HEK293 (cell line): ENCODE data around the gene TBL1X.

ENCODE experiments used
- CTCF ChIA-PET: fragments of 350-600 bp; formaldehyde crosslinking; extraction: SDS; loops from one replicate; lab custom pipeline; 2021; ENCODE audit warnings: antibody characterized with exemption; lab: Yijun Ruan, JAX
- POLR2A ChIA-PET: fragments of 300-600 bp; formaldehyde crosslinking; extraction: SDS; loops from one replicate; lab custom pipeline; 2020; ENCODE audit warnings: antibody characterized with exemption, inconsistent platforms; lab: Yijun Ruan, JAX
- H3K27ac ChIP-seq: fragments of 200-500 bp; sonication (Bioruptor generic); 2 replicates; pipeline ENCODE4 v1.5.1; 2014; ENCODE audit warnings: low read depth, low read length, control low read depth, inconsistent platforms; ENCODE audit errors: extremely low read depth
- H3K36me3 ChIP-seq, 2 experiments: fragments of 200-500 bp in 1 of 2; sonication (Bioruptor generic) in 1 of 2; 1 replicate in 1 of 2; 2 replicates in 1 of 2; pipeline ENCODE4 v1.5.1; 2014 to 2017; ENCODE audit warnings: inconsistent platforms in 2 of 2, low read length in 2 of 2; ENCODE audit not compliant: control insufficient read depth in 2 of 2, insufficient read depth in 1 of 2
- H3K4me1 ChIP-seq: fragments of 200-500 bp; sonication (Bioruptor generic); 2 replicates; pipeline ENCODE4 v1.5.1; 2014; ENCODE audit warnings: mild to moderate bottlenecking, low read length, inconsistent platforms; ENCODE audit not compliant: control insufficient read depth, insufficient read depth
- H3K4me3 ChIP-seq: 2 replicates; pipeline ENCODE4 v1.5.1; 2011; ENCODE audit warnings: low read depth, mild to moderate bottlenecking, control low read depth, low read length, moderate library complexity
- H3K9me3 ChIP-seq: fragments of 200-500 bp; sonication (Bioruptor generic); 2 replicates; pipeline ENCODE4 v1.5.1; 2014; ENCODE audit warnings: low read depth, low read length, inconsistent platforms; ENCODE audit not compliant: control insufficient read depth, insufficient read depth
- GLI2 ChIP-seq: fragments of 450-650 bp; formaldehyde crosslinking; IDR thresholded peaks from 2 replicates; pipeline ENCODE4; 2017; ENCODE audit warnings: missing biosample characterization, missing genetic modification characterization, low read depth, borderline replicate concordance
- GLI4 ChIP-seq: fragments of 450-650 bp; formaldehyde crosslinking; IDR thresholded peaks from 2 replicates; pipeline ENCODE4 v1.5.1; 2016; ENCODE audit warnings: missing biosample characterization, missing genetic modification characterization
- GLIS1 ChIP-seq: fragments of 450-650 bp; formaldehyde crosslinking; IDR thresholded peaks from 2 replicates; pipeline ENCODE4 v1.5.1; 2016; ENCODE audit warnings: missing biosample characterization, missing genetic modification characterization
- GLIS2 ChIP-seq: fragments of 450-650 bp; formaldehyde crosslinking; IDR thresholded peaks from 2 replicates; pipeline ENCODE4 v1.5.1; 2016; ENCODE audit warnings: missing biosample characterization, missing genetic modification characterization
- OVOL3 ChIP-seq: fragments of 450-650 bp; formaldehyde crosslinking; IDR thresholded peaks from 2 replicates; pipeline ENCODE4 v1.5.1; 2016; ENCODE audit warnings: missing biosample characterization, missing genetic modification characterization
- SCRT1 ChIP-seq: fragments of 450-650 bp; formaldehyde crosslinking; IDR thresholded peaks from 2 replicates; pipeline ENCODE4 v1.5.1; 2016; ENCODE audit warnings: missing biosample characterization, missing genetic modification characterization, borderline replicate concordance
- WT1 ChIP-seq: fragments of 450-650 bp; formaldehyde crosslinking; IDR thresholded peaks from 2 replicates; pipeline ENCODE4 v1.5.1; 2016; ENCODE audit warnings: missing biosample characterization, missing genetic modification characterization
- ZBTB7A ChIP-seq: fragments of 450-650 bp; formaldehyde crosslinking; IDR thresholded peaks from 2 replicates; pipeline ENCODE4 v1.5.1; 2016; ENCODE audit warnings: low read depth, missing biosample characterization, missing genetic modification characterization
- ZNF112 ChIP-seq: fragments of 450-650 bp; formaldehyde crosslinking; IDR thresholded peaks from 2 replicates; pipeline ENCODE4 v1.5.0; 2017; ENCODE audit warnings: missing biosample characterization, missing genetic modification characterization
- ZNF114 ChIP-seq: fragments of 450-650 bp; formaldehyde crosslinking; IDR thresholded peaks from 2 replicates; pipeline ENCODE4 v1.5.0; 2017; ENCODE audit warnings: missing biosample characterization, missing genetic modification characterization
- ZNF133 ChIP-seq: fragments of 450-650 bp; formaldehyde crosslinking; IDR thresholded peaks from 2 replicates; pipeline ENCODE4 v1.5.1; 2016; ENCODE audit warnings: missing biosample characterization, missing genetic modification characterization
- ZNF16 ChIP-seq: fragments of 450-650 bp; formaldehyde crosslinking; IDR thresholded peaks from 2 replicates; pipeline ENCODE4 v1.5.1; 2016; ENCODE audit warnings: low read depth, missing biosample characterization, missing genetic modification characterization
- ZNF211 ChIP-seq: fragments of 450-650 bp; formaldehyde crosslinking; IDR thresholded peaks from 2 replicates; pipeline ENCODE4 v1.5.1; 2016; ENCODE audit warnings: low read depth, missing biosample characterization, missing genetic modification characterization
- ZNF248 ChIP-seq: fragments of 450-650 bp; formaldehyde crosslinking; IDR thresholded peaks from 2 replicates; pipeline ENCODE4 v1.5.1; 2017; ENCODE audit warnings: missing biosample characterization, missing genetic modification characterization
- ZNF274 ChIP-seq, 2 experiments: fragments of 200-500 bp in 1 of 2; fragments of 450-650 bp in 1 of 2; sonication (Bioruptor generic) in 1 of 2; formaldehyde crosslinking in 1 of 2; IDR thresholded peaks; 2 replicates each; pipeline versions ENCODE4 v1.5.1 to v1.6.1; 2014 to 2016; ENCODE audit warnings: borderline replicate concordance in 1 of 2, inconsistent platforms in 1 of 2, low read length in 1 of 2, missing biosample characterization in 1 of 2, missing genetic modification characterization in 1 of 2
- ZNF311 ChIP-seq: fragments of 450-650 bp; formaldehyde crosslinking; IDR thresholded peaks from 2 replicates; pipeline ENCODE4 v1.5.1; 2017; ENCODE audit warnings: missing biosample characterization, missing genetic modification characterization, borderline replicate concordance
- ZNF366 ChIP-seq: fragments of 450-650 bp; formaldehyde crosslinking; conservative IDR thresholded peaks from 2 replicates; pipeline ENCODE4 v1.5.1; 2016; ENCODE audit warnings: missing biosample characterization, missing genetic modification characterization
- ZNF394 ChIP-seq: fragments of 450-650 bp; formaldehyde crosslinking; IDR thresholded peaks from 2 replicates; pipeline ENCODE4 v1.5.1; 2016; ENCODE audit warnings: missing biosample characterization, missing genetic modification characterization, mild to moderate bottlenecking, moderate library complexity, borderline replicate concordance
- ZNF530 ChIP-seq: fragments of 450-650 bp; formaldehyde crosslinking; IDR thresholded peaks from 2 replicates; pipeline ENCODE4 v1.5.1; 2016; ENCODE audit warnings: low read depth, missing biosample characterization, missing genetic modification characterization
- ZNF555 ChIP-seq: fragments of 450-650 bp; formaldehyde crosslinking; conservative IDR thresholded peaks from 2 replicates; pipeline ENCODE4 v1.5.1; 2017; ENCODE audit warnings: missing biosample characterization, mild to moderate bottlenecking, missing genetic modification characterization, inconsistent platforms
- ZNF571 ChIP-seq: fragments of 450-650 bp; formaldehyde crosslinking; IDR thresholded peaks from 2 replicates; pipeline ENCODE4 v1.5.0; 2017; ENCODE audit warnings: missing biosample characterization, missing genetic modification characterization
- ZNF626 ChIP-seq: fragments of 450-650 bp; sonication (Bioruptor Pico); formaldehyde crosslinking; IDR thresholded peaks from 2 replicates; pipeline ENCODE4 v1.5.1; 2018; ENCODE audit warnings: missing biosample characterization, missing genetic modification characterization, inconsistent platforms
- ZNF785 ChIP-seq: fragments of 450-650 bp; formaldehyde crosslinking; IDR thresholded peaks from 2 replicates; pipeline ENCODE4 v1.5.1; 2016; ENCODE audit warnings: missing biosample characterization, missing genetic modification characterization
- TF ChIP-seq, protein P1 (sequence below): fragments of 450-650 bp; formaldehyde crosslinking; IDR thresholded peaks from 2 replicates; pipeline ENCODE4 v1.5.1; 2017; ENCODE audit warnings: missing biosample characterization, missing genetic modification characterization
- TF ChIP-seq, protein P2 (sequence below): fragments of 450-650 bp; formaldehyde crosslinking; IDR thresholded peaks from 2 replicates; pipeline ENCODE4 v1.5.1; 2016; ENCODE audit warnings: missing biosample characterization, missing genetic modification characterization
- TF ChIP-seq, protein P3 (sequence below): fragments of 450-650 bp; formaldehyde crosslinking; IDR thresholded peaks from 2 replicates; pipeline ENCODE4 v1.5.1; 2016; ENCODE audit warnings: missing biosample characterization, missing genetic modification characterization
- TF ChIP-seq, protein P4 (sequence below): fragments of 450-650 bp; formaldehyde crosslinking; IDR thresholded peaks from 2 replicates; pipeline ENCODE4 v1.5.1; 2017; ENCODE audit warnings: missing biosample characterization, missing genetic modification characterization
- TF ChIP-seq, protein P5 (sequence below): fragments of 450-650 bp; formaldehyde crosslinking; IDR thresholded peaks from 2 replicates; pipeline ENCODE4 v1.5.1; 2016; ENCODE audit warnings: missing biosample characterization, missing genetic modification characterization

The TBL1X gene

DNA sequence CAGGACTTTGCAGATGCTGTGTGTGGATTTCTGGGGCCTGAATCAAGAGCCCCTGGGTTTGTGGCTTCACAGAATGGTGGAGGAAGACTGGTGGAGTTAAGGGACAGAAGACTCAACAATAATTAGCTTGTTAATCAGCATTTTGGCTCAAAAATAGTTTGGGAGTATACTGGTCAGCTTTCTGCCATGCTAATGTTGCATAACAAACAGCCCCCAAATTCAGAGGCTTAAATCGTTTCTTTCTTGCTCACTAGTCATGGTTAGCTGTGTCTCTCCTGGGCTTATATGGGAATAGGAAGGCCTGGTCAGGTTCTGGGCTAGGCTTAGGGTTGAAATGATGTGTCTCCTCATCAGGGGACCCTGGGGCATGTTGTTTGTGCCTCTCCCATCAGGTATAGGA lies 24.4 kb downstream of the TBL1X start:
- POLR2A ChIA-PET, result no interaction called here

DNA sequence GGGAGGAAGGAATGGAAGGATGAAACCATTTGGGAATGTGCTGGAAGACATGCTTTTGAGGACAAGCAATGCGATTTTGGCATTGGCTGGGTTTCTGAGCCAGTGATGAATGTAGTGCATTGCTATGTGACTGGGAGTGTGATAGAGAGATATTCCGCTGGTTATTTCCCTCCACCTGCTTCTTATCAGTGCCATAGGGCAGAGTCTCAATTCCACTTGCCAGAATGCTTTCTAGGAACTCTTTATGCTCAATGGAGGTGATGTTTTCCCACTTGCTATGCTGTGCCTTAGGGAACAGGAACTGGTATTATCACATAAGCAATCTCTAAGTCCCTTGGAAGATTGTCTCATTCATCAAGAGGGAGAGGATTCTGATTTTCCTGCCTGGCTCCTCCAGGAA lies 28.0 kb downstream of the TBL1X start:
- H3K9me3 ChIP-seq, result no peaks in the 10 kb centered on the region
- no peak for TF ChIP-seq ZNF311 (tag by site-specific recombination)
- no peak for TF ChIP-seq ZNF114 (tag by site-specific recombination)
- TF ChIP-seq GLI4 (tag by site-specific recombination), result no peak
- no peak for TF ChIP-seq GLIS1 (tag by site-specific recombination)
- TF ChIP-seq OVOL3 (tag by site-specific recombination), result no peak
- no peak for TF ChIP-seq ZNF394
- TF ChIP-seq WT1 (tag by site-specific recombination), result no peak
- TF ChIP-seq, protein P1, sequence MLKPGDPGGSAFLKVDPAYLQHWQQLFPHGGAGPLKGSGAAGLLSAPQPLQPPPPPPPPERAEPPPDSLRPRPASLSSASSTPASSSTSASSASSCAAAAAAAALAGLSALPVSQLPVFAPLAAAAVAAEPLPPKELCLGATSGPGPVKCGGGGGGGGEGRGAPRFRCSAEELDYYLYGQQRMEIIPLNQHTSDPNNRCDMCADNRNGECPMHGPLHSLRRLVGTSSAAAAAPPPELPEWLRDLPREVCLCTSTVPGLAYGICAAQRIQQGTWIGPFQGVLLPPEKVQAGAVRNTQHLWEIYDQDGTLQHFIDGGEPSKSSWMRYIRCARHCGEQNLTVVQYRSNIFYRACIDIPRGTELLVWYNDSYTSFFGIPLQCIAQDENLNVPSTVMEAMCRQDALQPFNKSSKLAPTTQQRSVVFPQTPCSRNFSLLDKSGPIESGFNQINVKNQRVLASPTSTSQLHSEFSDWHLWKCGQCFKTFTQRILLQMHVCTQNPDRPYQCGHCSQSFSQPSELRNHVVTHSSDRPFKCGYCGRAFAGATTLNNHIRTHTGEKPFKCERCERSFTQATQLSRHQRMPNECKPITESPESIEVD (tag by site-specific recombination), result no peak
- TF ChIP-seq ZBTB7A (tag by site-specific recombination), result no peak
- no peak for TF ChIP-seq ZNF16
- TF ChIP-seq, protein P2, sequence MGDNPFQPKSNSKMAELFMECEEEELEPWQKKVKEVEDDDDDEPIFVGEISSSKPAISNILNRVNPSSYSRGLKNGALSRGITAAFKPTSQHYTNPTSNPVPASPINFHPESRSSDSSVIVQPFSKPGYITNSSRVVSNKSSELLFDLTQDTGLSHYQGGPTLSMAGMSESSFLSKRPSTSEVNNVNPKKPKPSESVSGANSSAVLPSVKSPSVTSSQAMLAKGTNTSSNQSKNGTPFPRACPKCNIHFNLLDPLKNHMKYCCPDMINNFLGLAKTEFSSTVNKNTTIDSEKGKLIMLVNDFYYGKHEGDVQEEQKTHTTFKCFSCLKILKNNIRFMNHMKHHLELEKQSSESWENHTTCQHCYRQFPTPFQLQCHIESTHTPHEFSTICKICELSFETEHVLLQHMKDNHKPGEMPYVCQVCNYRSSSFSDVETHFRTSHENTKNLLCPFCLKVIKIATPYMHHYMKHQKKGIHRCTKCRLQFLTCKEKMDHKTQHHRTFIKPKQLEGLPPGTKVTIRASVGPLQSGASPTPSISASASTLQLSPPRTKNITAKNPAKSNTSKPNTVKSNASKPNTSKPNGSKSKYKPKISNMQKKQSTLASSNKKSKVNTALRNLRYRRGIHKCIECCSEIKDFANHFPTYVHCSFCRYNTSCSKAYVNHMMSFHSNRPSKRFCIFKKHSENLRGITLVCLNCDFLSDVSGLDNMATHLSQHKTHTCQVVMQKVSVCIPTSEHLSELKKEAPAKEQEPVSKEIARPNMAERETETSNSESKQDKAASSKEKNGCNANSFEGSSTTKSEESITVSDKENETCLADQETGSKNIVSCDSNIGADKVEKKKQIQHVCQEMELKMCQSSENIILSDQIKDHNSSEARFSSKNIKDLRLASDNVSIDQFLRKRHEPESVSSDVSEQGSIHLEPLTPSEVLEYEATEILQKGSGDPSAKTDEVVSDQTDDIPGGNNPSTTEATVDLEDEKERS (tag by site-specific recombination), result no peak
- no peak for TF ChIP-seq ZNF530 (tag by site-specific recombination)
- CTCF ChIA-PET, result no interaction called here
- no peak overlapping the region for H3K27ac ChIP-seq
- no peak overlapping the region for H3K4me3 ChIP-seq
- no peaks in the 10 kb centered on the region for H3K4me1 ChIP-seq
- POLR2A ChIA-PET, result no interaction called here
- peaks cover 0 to 6% of the 10 kb centered on the region in 2 experiments; a peak in 1 of 3 replicates for H3K36me3 ChIP-seq

More for the DNA sequence above, 24.4 kb downstream of the TBL1X start:
- Histone ChIP-seq H3K9me3 (no peaks in the 10 kb centered on the region), H3K27ac (no peak overlapping the region), H3K4me3 (no peak overlapping the region), H3K4me1 (no peaks in the 10 kb centered on the region), H3K36me3 (no peaks in the 10 kb centered on the region)
- TF ChIP-seq ZNF366 (tag by site-specific recombination) (no peak), ZNF555 (no peak), ZNF274 (IDR thresholded peaks at IDR 0.05; ENCODE audit: low read length) (no peak), ZNF274 (tag by site-specific recombination; IDR thresholded peaks at IDR 0.05; ENCODE audit: borderline replicate concordance) (no peak), ZNF133 (tag by site-specific recombination) (no peak), GLIS2 (tag by site-specific recombination) (no peak), SCRT1 (tag by site-specific recombination) (no peak), ZNF571 (no peak), GLI2 (no peak), ZNF248 (tag by site-specific recombination) (no peak), ZNF626 (no peak), ZNF211 (tag by site-specific recombination) (no peak), ZNF112 (tag by site-specific recombination) (no peak), ZNF785 (tag by site-specific recombination) (no peak)
- TF ChIP-seq, protein P3, sequence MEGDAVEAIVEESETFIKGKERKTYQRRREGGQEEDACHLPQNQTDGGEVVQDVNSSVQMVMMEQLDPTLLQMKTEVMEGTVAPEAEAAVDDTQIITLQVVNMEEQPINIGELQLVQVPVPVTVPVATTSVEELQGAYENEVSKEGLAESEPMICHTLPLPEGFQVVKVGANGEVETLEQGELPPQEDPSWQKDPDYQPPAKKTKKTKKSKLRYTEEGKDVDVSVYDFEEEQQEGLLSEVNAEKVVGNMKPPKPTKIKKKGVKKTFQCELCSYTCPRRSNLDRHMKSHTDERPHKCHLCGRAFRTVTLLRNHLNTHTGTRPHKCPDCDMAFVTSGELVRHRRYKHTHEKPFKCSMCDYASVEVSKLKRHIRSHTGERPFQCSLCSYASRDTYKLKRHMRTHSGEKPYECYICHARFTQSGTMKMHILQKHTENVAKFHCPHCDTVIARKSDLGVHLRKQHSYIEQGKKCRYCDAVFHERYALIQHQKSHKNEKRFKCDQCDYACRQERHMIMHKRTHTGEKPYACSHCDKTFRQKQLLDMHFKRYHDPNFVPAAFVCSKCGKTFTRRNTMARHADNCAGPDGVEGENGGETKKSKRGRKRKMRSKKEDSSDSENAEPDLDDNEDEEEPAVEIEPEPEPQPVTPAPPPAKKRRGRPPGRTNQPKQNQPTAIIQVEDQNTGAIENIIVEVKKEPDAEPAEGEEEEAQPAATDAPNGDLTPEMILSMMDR, result no peak
- TF ChIP-seq, protein P4, sequence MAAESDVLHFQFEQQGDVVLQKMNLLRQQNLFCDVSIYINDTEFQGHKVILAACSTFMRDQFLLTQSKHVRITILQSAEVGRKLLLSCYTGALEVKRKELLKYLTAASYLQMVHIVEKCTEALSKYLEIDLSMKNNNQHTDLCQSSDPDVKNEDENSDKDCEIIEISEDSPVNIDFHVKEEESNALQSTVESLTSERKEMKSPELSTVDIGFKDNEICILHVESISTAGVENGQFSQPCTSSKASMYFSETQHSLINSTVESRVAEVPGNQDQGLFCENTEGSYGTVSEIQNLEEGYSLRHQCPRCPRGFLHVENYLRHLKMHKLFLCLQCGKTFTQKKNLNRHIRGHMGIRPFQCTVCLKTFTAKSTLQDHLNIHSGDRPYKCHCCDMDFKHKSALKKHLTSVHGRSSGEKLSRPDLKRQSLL, result no peak
- TF ChIP-seq, protein P5, sequence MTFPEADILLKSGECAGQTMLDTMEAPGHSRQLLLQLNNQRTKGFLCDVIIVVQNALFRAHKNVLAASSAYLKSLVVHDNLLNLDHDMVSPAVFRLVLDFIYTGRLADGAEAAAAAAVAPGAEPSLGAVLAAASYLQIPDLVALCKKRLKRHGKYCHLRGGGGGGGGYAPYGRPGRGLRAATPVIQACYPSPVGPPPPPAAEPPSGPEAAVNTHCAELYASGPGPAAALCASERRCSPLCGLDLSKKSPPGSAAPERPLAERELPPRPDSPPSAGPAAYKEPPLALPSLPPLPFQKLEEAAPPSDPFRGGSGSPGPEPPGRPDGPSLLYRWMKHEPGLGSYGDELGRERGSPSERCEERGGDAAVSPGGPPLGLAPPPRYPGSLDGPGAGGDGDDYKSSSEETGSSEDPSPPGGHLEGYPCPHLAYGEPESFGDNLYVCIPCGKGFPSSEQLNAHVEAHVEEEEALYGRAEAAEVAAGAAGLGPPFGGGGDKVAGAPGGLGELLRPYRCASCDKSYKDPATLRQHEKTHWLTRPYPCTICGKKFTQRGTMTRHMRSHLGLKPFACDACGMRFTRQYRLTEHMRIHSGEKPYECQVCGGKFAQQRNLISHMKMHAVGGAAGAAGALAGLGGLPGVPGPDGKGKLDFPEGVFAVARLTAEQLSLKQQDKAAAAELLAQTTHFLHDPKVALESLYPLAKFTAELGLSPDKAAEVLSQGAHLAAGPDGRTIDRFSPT (tag by site-specific recombination), result no peak
- CTCF ChIA-PET, result interaction anchor here (0.6 kb wide), 1 partner anchor 643 kb away, joined by 3 read pairs; no protein-coding TSS in a partner anchor
